CD14-positive monocyte (primary cell): ENCODE measurements around the gene MACROH2A2. TPM values are rescaled to one million over a fixed set of nuclear protein-coding genes. Genes with fewer than 3 reads are reported as not detected.
"Not testable (repeated sequence)": the region's sequence is repeated elsewhere in the genome, so short reads cannot be mapped to it uniquely, and the experiment has no call there.

Source experiments
- DNase-seq, 3 donors: peaks; one replicate each; pipeline ENCODE4 v3.0.0-alpha.2; 2011 to 2022
- H2AFZ ChIP-seq: 2 replicates; pipeline ENCODE4 v1.6.0; 2012; ENCODE audit warnings: mild to moderate bottlenecking, low read depth, low read length, inconsistent platforms; ENCODE audit not compliant: insufficient read depth, poor library complexity, severe bottlenecking
- H3K27ac ChIP-seq, 2 donors: 1 replicate in 1 of 2; 2 replicates in 1 of 2; pipeline ENCODE4 v1.5.1; 2012 to 2013; ENCODE audit warnings: low read length in 2 of 2, control low read depth in 1 of 2, inconsistent platforms in 1 of 2, low read depth in 1 of 2, mild to moderate bottlenecking in 1 of 2
- H3K27me3 ChIP-seq, 2 donors: one replicate each; pipeline versions ENCODE4 v1.6.0 to v1.6.1; 2011 to 2013; ENCODE audit warnings: low read length in 2 of 2; ENCODE audit not compliant: control insufficient read depth in 2 of 2, insufficient read depth in 2 of 2
- H3K36me3 ChIP-seq, 2 donors: replicated peaks in 1 of 2; 1 replicate in 1 of 2; 2 replicates in 1 of 2; pipeline versions ENCODE4 v1.5.1 to v1.6.1; 2012 to 2013; ENCODE audit warnings: low read length in 2 of 2, control low read depth in 1 of 2, inconsistent platforms in 1 of 2, mild to moderate bottlenecking in 1 of 2; ENCODE audit not compliant: insufficient read depth in 2 of 2, control insufficient read depth in 1 of 2
- H3K4me1 ChIP-seq, 2 donors: 1 replicate in 1 of 2; 2 replicates in 1 of 2; pipeline versions ENCODE4 v1.5.1 to v1.6.1; 2012 to 2013; ENCODE audit warnings: low read length in 2 of 2, control low read depth in 1 of 2, inconsistent platforms in 1 of 2, mild to moderate bottlenecking in 1 of 2, moderate library complexity in 1 of 2; ENCODE audit not compliant: insufficient read depth in 2 of 2, control insufficient read depth in 1 of 2
- H3K4me2 ChIP-seq: replicated peaks from 2 replicates; pipeline ENCODE3; 2012; ENCODE audit warnings: low read length, moderate library complexity, mild to moderate bottlenecking; ENCODE audit not compliant: poor library complexity, severe bottlenecking; ENCODE audit errors: extremely low read depth
- H3K4me3 ChIP-seq, 3 experiments: fragments of 200-600 bp in 1 of 3; sonication (generic) in 1 of 3; replicated peaks in 1 of 3; 1 replicate in 2 of 3; 2 replicates in 1 of 3; pipeline ENCODE4 v1.5.1; 2011 to 2013; ENCODE audit warnings: low read length in 3 of 3, mild to moderate bottlenecking in 3 of 3, control low read depth in 2 of 3, low read depth in 2 of 3, inconsistent platforms in 1 of 3, moderate library complexity in 1 of 3
- H3K79me2 ChIP-seq: 2 replicates; pipeline ENCODE4 v1.6.0; 2012; ENCODE audit warnings: mild to moderate bottlenecking, control low read depth, inconsistent platforms, low read length, moderate library complexity; ENCODE audit not compliant: insufficient read depth
- H3K9ac ChIP-seq: 2 replicates; pipeline ENCODE4 v1.6.0; 2017; ENCODE audit warnings: low read length, mild to moderate bottlenecking; ENCODE audit not compliant: insufficient read depth, poor library complexity, severe bottlenecking
- H3K9me3 ChIP-seq, 2 donors: replicated peaks in 1 of 2; 1 replicate in 1 of 2; 2 replicates in 1 of 2; pipeline versions ENCODE4 v1.5.1 to v1.6.1; 2012 to 2013; ENCODE audit warnings: low read length in 2 of 2, control low read depth in 1 of 2; ENCODE audit not compliant: control insufficient read depth in 1 of 2, insufficient read depth in 1 of 2
- H4K20me1 ChIP-seq: 2 replicates; pipeline ENCODE4 v1.6.0; 2012; ENCODE audit warnings: mild to moderate bottlenecking, low read length, control low read depth, moderate library complexity; ENCODE audit not compliant: insufficient read depth
- H3K27ac Mint-ChIP-seq, 7 donors: one replicate each; pipeline ENCODE4 v1.8.0; 2020; ENCODE audit warnings: mild to moderate bottlenecking in 7 of 7, mixed read lengths in 7 of 7, moderate library complexity in 6 of 7, inconsistent platforms in 2 of 7
- H3K27me3 Mint-ChIP-seq, 3 donors: one replicate each; pipeline ENCODE4 v1.8.0; 2021 to 2022; ENCODE audit warnings: low read depth in 3 of 3, mild to moderate bottlenecking in 3 of 3, mixed read lengths in 3 of 3, moderate library complexity in 3 of 3, inconsistent platforms in 1 of 3
- H3K36me3 Mint-ChIP-seq, 2 donors: one replicate each; pipeline ENCODE4 v1.8.0; 2020; ENCODE audit warnings: mixed read lengths in 2 of 2, inconsistent platforms in 1 of 2, mild to moderate bottlenecking in 1 of 2
- H3K4me1 Mint-ChIP-seq: one replicate; pipeline ENCODE4 v1.8.0; 2020; ENCODE audit warnings: mild to moderate bottlenecking, mixed read lengths
- H3K4me3 Mint-ChIP-seq, 2 donors: one replicate each; pipeline ENCODE4 v1.8.0; 2020; ENCODE audit warnings: mild to moderate bottlenecking in 2 of 2, mixed read lengths in 2 of 2, moderate library complexity in 1 of 2
- H3K9me3 Mint-ChIP-seq, 7 donors: one replicate each; pipeline ENCODE4 v1.8.0; 2020 to 2022; ENCODE audit warnings: mixed read lengths in 7 of 7, mild to moderate bottlenecking in 6 of 7, moderate library complexity in 6 of 7, inconsistent platforms in 2 of 7
- CTCF ChIP-seq: fragments of 200-600 bp; IDR thresholded peaks from one replicate; pipeline ENCODE4 v1.8.0; 2022; ENCODE audit warnings: antibody characterized with exemption, mild to moderate bottlenecking
- WGBS: methylation state at CpG from one replicate; pipeline ENCODE4 v1.1.5; 2013; ENCODE audit warnings: missing lambda C conversion rate; ENCODE audit not compliant: insufficient coverage; 5-methylcytosine and 5-hydroxymethylcytosine counted together
- intact Hi-C, 2 donors: fragments of 100-400 bp; cut with micrococcal nuclease; formaldehyde crosslinking; loops; one replicate each; pipeline versions ENCODE4 v1.15.0 to v1.15.1; 2023
- polyA plus RNA-seq, 3 donors: library from polyadenylated mRNA; depleted of rRNA in 1 of 3; unstranded in 2 of 3; stranded (reverse) in 1 of 3; fragments of 300-500 nt in 2 of 3; fragments of >200 nt in 1 of 3; fragmentation: Illumina TruSeq in 2 of 3; gene quantifications; 1 replicate in 2 of 3; 2 replicates in 1 of 3; pipeline ENCODE4 v1.2.3, GENCODE V29; 2012 to 2021

MACROH2A2 gene
- polyA plus RNA-seq, 3 donors, result 1.0 to 1.9 (median 1.7) TPM

- not testable (repeated sequence) for DNase-seq
- H3K27me3 Mint-ChIP-seq, result peaks cover 16 to 29% (median 17%) of the 10 kb centered on the region in 3 donors
These were observed 5.6 kb upstream of the MACROH2A2 start for GRCh38 chr10:70047066-70047465.

GRCh38 chr10:70048030-70048723 is 4.5 kb upstream of the MACROH2A2 start:
- H3K27me3 Mint-ChIP-seq, result peaks cover 22 to 34% (median 24%) of the 10 kb centered on the region in 3 donors
- peaks cover 4 to 5% of the 10 kb centered on the region in 2 donors for H3K9me3 ChIP-seq
- H3K27ac ChIP-seq, result no peak overlapping the region
- no peak overlapping the region for H3K4me3 Mint-ChIP-seq
- no peak overlapping the region for H3K4me2 ChIP-seq
- no peak for DNase-seq
- H3K4me1 ChIP-seq, result peaks cover 6 to 11% of the 10 kb centered on the region in 2 donors
- no peaks in the 10 kb centered on the region for H4K20me1 ChIP-seq
- TF ChIP-seq CTCF, result no peak
- no peak overlapping the region for H3K4me3 ChIP-seq
- peaks cover 9% of the 10 kb centered on the region for H3K4me1 Mint-ChIP-seq
- H3K27me3 ChIP-seq, result peaks cover 20 to 28% of the 10 kb centered on the region in 2 donors
- H3K79me2 ChIP-seq, result no peaks in the 10 kb centered on the region
- intact Hi-C loops, result no loop called here
- H2AFZ ChIP-seq, result no peak overlapping the region
- H3K9me3 Mint-ChIP-seq, result peaks cover 0 to 9% (median 4%) of the 10 kb centered on the region in 7 donors
- H3K36me3 ChIP-seq, result no peaks in the 10 kb centered on the region
- H3K9ac ChIP-seq, result no peak overlapping the region
- H3K36me3 Mint-ChIP-seq, result no peaks in the 10 kb centered on the region
- 100% methylated on average over 2 of the region's 5 CpGs for WGBS
- peak overlapping the region in 1 of 7 donors; percentile 53 for H3K27ac Mint-ChIP-seq

More at GRCh38 chr10:70047066-70047465, 5.6 kb upstream of the MACROH2A2 start:
- H3K4me3 Mint-ChIP-seq, H2AFZ ChIP-seq, H3K36me3 ChIP-seq, H3K27ac Mint-ChIP-seq, H3K79me2 ChIP-seq, H3K27ac ChIP-seq, H3K4me1 Mint-ChIP-seq, H3K36me3 Mint-ChIP-seq, H3K9ac ChIP-seq, H3K4me1 ChIP-seq, H3K4me2 ChIP-seq, H3K4me3 ChIP-seq, H4K20me1 ChIP-seq, intact Hi-C loops: not testable (repeated sequence)
- WGBS, result no CpG with 5 or more reads among the region's 4 CpGs
- peaks cover 15% of the 10 kb centered on the region in 2 donors for H3K9me3 ChIP-seq
- peaks cover 6 to 19% (median 13%) of the 10 kb centered on the region in 7 donors for H3K9me3 Mint-ChIP-seq
- peaks cover 17 to 22% of the 10 kb centered on the region in 2 donors for H3K27me3 ChIP-seq
